Loucy (cell line): ENCODE results near the gene INTS6.

Source experiments
- EZH2phosphoT487 ChIP-seq: fragments of 200-600 bp; IDR thresholded peaks from 2 replicates; pipeline ENCODE4 v1.6.1; 2018; ENCODE audit warnings: antibody characterized with exemption, mild to moderate bottlenecking, moderate library complexity, borderline replicate concordance
- TF ChIP-seq, protein P1 (sequence below): fragments of 200-600 bp; sonication (generic); conservative IDR thresholded peaks from 2 replicates; pipeline ENCODE4 v1.5.1; 2014; ENCODE audit warnings: mild to moderate bottlenecking, antibody characterized with exemption, low read length

DNA sequence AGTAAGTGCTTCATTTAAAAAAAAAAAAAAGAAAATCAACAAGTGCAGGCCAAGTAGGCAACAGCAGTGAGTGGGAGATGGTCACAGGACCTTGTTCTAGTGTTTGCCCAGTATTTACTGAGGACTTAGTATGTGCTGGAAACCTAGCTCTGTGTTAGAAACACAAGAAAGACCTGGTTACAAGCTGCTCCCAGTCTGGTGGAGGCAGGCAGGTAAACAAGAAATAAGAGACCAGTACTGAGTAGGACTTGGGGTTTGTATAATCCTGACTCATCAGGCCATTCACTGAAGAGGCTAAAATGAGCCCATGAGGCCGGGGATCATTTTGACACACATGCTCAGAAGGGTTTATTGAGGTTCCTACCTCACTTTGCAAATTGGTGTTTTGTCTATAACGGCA lies 134.8 kb downstream of the INTS6 start:
- TF ChIP-seq, protein P1, sequence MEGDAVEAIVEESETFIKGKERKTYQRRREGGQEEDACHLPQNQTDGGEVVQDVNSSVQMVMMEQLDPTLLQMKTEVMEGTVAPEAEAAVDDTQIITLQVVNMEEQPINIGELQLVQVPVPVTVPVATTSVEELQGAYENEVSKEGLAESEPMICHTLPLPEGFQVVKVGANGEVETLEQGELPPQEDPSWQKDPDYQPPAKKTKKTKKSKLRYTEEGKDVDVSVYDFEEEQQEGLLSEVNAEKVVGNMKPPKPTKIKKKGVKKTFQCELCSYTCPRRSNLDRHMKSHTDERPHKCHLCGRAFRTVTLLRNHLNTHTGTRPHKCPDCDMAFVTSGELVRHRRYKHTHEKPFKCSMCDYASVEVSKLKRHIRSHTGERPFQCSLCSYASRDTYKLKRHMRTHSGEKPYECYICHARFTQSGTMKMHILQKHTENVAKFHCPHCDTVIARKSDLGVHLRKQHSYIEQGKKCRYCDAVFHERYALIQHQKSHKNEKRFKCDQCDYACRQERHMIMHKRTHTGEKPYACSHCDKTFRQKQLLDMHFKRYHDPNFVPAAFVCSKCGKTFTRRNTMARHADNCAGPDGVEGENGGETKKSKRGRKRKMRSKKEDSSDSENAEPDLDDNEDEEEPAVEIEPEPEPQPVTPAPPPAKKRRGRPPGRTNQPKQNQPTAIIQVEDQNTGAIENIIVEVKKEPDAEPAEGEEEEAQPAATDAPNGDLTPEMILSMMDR: no peak
- no peak for TF ChIP-seq EZH2phosphoT487
